Naive thymus-derived CD4-positive, alpha-beta T cell (primary cell): ENCODE results near the gene GLYATL1B. TPM values are rescaled to one million over a fixed set of nuclear protein-coding genes. Genes with fewer than 3 reads are reported as not detected.
A peak's percentile ranks its signal among the peaks of the same experiment; 100 is the strongest.
"Not testable (repeated sequence)": the region's sequence is repeated elsewhere in the genome, so short reads cannot be mapped to it uniquely, and the experiment has no call there.

Source experiments
- ATAC-seq: fragments of 150-1000 bp; cut with Tn5 transposase; 2 replicates; pipeline ENCODE4 v1.10.0; 2021; ENCODE audit warnings: mild to moderate bottlenecking, moderate library complexity
- CTCF ChIA-PET: fragments of 350-600 bp; sonication (Branson Sonifier 250); formaldehyde crosslinking; loops from one replicate; lab custom pipeline; 2021; ENCODE audit warnings: antibody characterized with exemption; lab: Charles Lee
- POLR2A ChIA-PET: fragments of 350-600 bp; sonication (Branson Sonifier 250); formaldehyde crosslinking; loops from one replicate; lab custom pipeline; 2021; ENCODE audit warnings: antibody characterized with exemption, inconsistent platforms; lab: Charles Lee
- DNase-seq, 9 donors: peaks; one replicate each; pipeline versions ENCODE4 v3.0.0 to v3.0.0-alpha.2; 2020 to 2022; ENCODE audit warnings: mixed read lengths in 1 of 9
- H3K27ac ChIP-seq: one replicate; pipeline ENCODE4 v1.7.0; 2013; ENCODE audit warnings: mild to moderate bottlenecking, low read depth, low read length, moderate library complexity
- H3K27me3 ChIP-seq, 2 donors: one replicate each; pipeline ENCODE4 v1.7.0; 2013; ENCODE audit warnings: low read length in 2 of 2, mild to moderate bottlenecking in 2 of 2, moderate library complexity in 2 of 2; ENCODE audit not compliant: control insufficient read depth in 2 of 2, insufficient read depth in 2 of 2
- H3K36me3 ChIP-seq, 3 experiments: 1 replicate in 2 of 3; 2 replicates in 1 of 3; pipeline ENCODE4 v1.7.0; 2013; ENCODE audit warnings: low read length in 3 of 3, mild to moderate bottlenecking in 3 of 3, moderate library complexity in 1 of 3; ENCODE audit not compliant: insufficient read depth in 3 of 3, control insufficient read depth in 2 of 3
- H3K4me1 ChIP-seq, 2 donors: one replicate each; pipeline ENCODE4 v1.7.0; 2013; ENCODE audit warnings: low read length in 2 of 2, mild to moderate bottlenecking in 2 of 2, moderate library complexity in 1 of 2; ENCODE audit not compliant: control insufficient read depth in 2 of 2, insufficient read depth in 2 of 2
- H3K4me3 ChIP-seq: 2 replicates; pipeline ENCODE4 v1.7.0; 2013; ENCODE audit warnings: mild to moderate bottlenecking, low read length
- H3K9me3 ChIP-seq, 3 experiments: 1 replicate in 2 of 3; 2 replicates in 1 of 3; pipeline ENCODE4 v1.7.0; 2013; ENCODE audit warnings: low read length in 3 of 3; ENCODE audit not compliant: control insufficient read depth in 2 of 3
- H3K27ac Mint-ChIP-seq, 9 donors: one replicate each; pipeline ENCODE4 v1.8.0; 2020 to 2022; ENCODE audit warnings: mixed read lengths in 9 of 9, mild to moderate bottlenecking in 8 of 9, moderate library complexity in 5 of 9, inconsistent platforms in 2 of 9
- H3K27me3 Mint-ChIP-seq, 5 donors: one replicate each; pipeline ENCODE4 v1.8.0; 2021 to 2022; ENCODE audit warnings: mixed read lengths in 5 of 5, mild to moderate bottlenecking in 1 of 5
- H3K36me3 Mint-ChIP-seq, 5 donors: one replicate each; pipeline ENCODE4 v1.8.0; 2020 to 2022; ENCODE audit warnings: mixed read lengths in 5 of 5, mild to moderate bottlenecking in 3 of 5, inconsistent platforms in 1 of 5
- H3K4me1 Mint-ChIP-seq, 7 donors: one replicate each; pipeline ENCODE4 v1.8.0; 2020 to 2022; ENCODE audit warnings: mixed read lengths in 7 of 7, mild to moderate bottlenecking in 3 of 7, inconsistent platforms in 1 of 7
- H3K4me3 Mint-ChIP-seq, 10 donors: one replicate each; pipeline ENCODE4 v1.8.0; 2020 to 2022; ENCODE audit warnings: mild to moderate bottlenecking in 10 of 10, mixed read lengths in 10 of 10, moderate library complexity in 6 of 10, inconsistent platforms in 2 of 10
- H3K9me3 Mint-ChIP-seq, 11 donors: one replicate each; pipeline ENCODE4 v1.8.0; 2020 to 2022; ENCODE audit warnings: mixed read lengths in 11 of 11, mild to moderate bottlenecking in 4 of 11, inconsistent platforms in 1 of 11, moderate library complexity in 1 of 11
- intact Hi-C, 2 donors: fragments of 100-400 bp; cut with micrococcal nuclease; formaldehyde crosslinking; loops; one replicate each; pipeline ENCODE4 v1.15.1; 2023
- polyA plus RNA-seq, 2 donors: library from polyadenylated mRNA; unstranded; fragments of 300-500 nt; fragmentation: Illumina TruSeq; gene quantifications; one replicate each; pipeline ENCODE4 v1.2.3, GENCODE V29; 2021
- total RNA-seq, 6 experiments: library from RNA in 5 of 6; stranded (reverse) in 5 of 6; gene quantifications; 1 replicate in 5 of 6; 2 replicates in 1 of 6; pipeline ENCODE4 v1.2.3 and lab custom pipeline; 2021 to 2026

GLYATL1B gene
- total and polyA plus RNA-seq, 7 experiments from 2014 or later = not detected

DNA sequence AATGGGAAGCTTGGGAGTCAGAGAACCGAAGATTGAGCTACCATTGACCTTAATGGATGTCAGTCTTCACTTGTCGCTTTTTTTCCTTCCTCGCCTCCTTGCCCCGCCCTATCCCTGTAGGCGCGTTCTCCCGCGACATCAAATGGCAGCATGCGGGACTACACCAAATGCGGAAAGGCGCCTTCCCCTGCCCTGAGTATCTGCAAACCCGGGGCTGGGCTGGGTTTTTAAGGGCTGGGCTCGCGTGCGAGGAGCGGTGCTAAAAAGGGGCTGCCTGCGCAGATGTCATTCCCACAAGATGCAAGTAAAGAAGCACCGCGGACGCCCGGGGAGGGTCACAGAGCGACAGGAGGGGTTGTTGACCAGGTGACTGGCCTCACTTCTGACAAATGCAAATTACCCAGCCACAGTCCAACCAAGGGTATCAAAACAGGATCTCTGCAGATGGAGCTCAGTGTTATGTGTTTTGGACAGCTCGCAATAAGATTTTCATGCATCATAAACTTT, 16.2 kb downstream of the GLYATL1B start:
- Mint-ChIP-seq H3K4me1 (peaks cover 13 to 43% (median 23%) of the 10 kb centered on the region in 7 donors), H3K9me3 (peaks cover 0 to 1% (median 0%) of the 10 kb centered on the region in 11 donors), H3K27me3 (peaks cover 22 to 64% (median 54%) of the 10 kb centered on the region in 5 donors), H3K27ac (no peak overlapping the region), H3K4me3 (peak overlapping the region; percentile 73 to 85 (median 76)), H3K36me3 (peaks cover 0 to 5% (median 0%) of the 10 kb centered on the region in 5 donors)
- H3K4me3 ChIP-seq = peak overlapping the region; percentile 33
- DNase-seq = peak in 6 of 9 donors; percentile 5 to 59 (median 21)
- POLR2A ChIA-PET = no interaction called here
- peaks cover 6 to 12% of the 10 kb centered on the region in 2 donors for H3K4me1 ChIP-seq
- no peaks in the 10 kb centered on the region for H3K36me3 ChIP-seq
- intact Hi-C loops = loop anchor here (1.0 kb wide), 3 partner anchors 34 to 523 kb away; partner anchors contain the start of gene ZFP91 (in 1 of the 2)
- ATAC-seq = peak; percentile 72
- H3K27ac ChIP-seq = no peak overlapping the region
- peaks cover 0 to 5% of the 10 kb centered on the region in 2 donors for H3K27me3 ChIP-seq
- CTCF ChIA-PET = interaction anchor here (1.2 kb wide), 1 partner anchor 33 kb away, joined by 4 read pairs; no protein-coding TSS in a partner anchor
- H3K9me3 ChIP-seq = no peaks in the 10 kb centered on the region

DNA sequence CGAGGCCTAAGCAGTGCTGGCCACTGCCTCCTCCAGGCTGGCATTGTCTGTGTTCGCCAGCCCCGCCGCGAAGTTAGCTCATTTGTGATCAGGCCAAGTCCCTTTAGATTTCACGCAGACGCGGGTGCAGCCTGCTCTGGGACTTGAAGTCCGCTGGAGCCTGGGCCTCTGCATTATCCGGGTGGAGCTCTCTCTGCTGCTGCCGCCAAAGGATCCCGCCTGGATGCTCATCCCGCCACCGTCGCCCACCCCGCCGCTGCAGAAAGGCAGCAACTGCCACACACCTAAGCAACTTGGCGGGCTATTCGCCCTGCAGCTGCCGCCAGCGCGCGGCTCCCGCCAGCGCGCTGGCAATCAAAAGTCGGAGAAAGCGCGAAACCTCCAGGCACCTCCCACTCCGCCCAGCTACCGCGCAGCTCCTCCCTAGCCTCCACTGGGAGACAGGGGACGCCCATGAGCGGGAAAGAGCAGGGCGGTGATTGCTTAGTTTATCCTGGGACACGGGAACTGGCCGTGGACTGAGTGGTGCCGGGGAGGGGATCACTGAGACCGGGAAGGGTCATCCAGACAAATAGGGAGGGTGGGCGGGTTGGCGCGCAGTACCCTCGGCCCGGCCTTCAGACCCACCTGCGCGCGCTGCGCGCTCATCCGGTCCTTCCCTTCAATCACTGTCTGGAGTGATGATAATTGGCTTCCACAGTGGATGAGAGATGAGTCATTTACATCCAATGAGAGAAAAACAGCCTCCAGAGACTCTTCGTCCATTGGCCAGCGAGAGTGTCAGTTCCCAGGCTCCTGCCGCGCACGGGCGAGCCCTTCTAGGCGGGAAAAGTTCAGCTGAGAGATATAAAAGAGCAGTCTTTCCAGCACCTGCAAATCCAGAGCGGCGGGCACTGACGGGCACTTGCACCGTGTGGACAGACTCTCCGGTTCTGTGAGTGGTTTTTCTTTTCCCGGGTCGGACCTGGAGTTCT, 20.5 kb downstream of the GLYATL1B start, which contains the start of gene FAM111B:
Gene FAM111B, plus strand, starts transcription at position 875 of the 974 bp plus-strand sequence. CDS start 2,389 bp downstream, outside the sequence.
- Histone ChIP-seq H3K4me1 (peaks cover 12% of the 10 kb centered on the region in 2 donors), H3K27ac (no peak within 1 kb of the TSS), H3K27me3 (peaks cover 0 to 5% of the 10 kb centered on the region in 2 donors), H3K36me3 (no peaks in the 10 kb centered on the region), H3K9me3 (no peaks in the 10 kb centered on the region), H3K4me3 (peak within 1 kb of the TSS; percentile 65)
- ChIA-PET CTCF (no interaction called here), POLR2A (no interaction called here)
- intact Hi-C loops = loop anchor here in 1 of 2 donors (1.0 to 2.0 kb wide), 5 partner anchors 16 to 1439 kb away; partner anchors contain the start of gene ZFP91
- DNase-seq = peak; percentile 10 to 76 (median 39)
- Mint-ChIP-seq H3K36me3 (peaks cover 0 to 25% (median 0%) of the 10 kb centered on the region in 5 donors), H3K4me3 (peak within 1 kb of the TSS; percentile 71 to 92 (median 83)), H3K27me3 (peaks cover 0 to 38% (median 34%) of the 10 kb centered on the region in 5 donors), H3K9me3 (peaks cover 0 to 1% (median 0%) of the 10 kb centered on the region in 11 donors), H3K4me1 (peaks cover 13 to 79% (median 26%) of the 10 kb centered on the region in 7 donors), H3K27ac (peak within 1 kb of the TSS in 3 of 9 donors; percentile 13 to 83 (median 49))
- ATAC-seq = peak; percentile 85

DNA sequence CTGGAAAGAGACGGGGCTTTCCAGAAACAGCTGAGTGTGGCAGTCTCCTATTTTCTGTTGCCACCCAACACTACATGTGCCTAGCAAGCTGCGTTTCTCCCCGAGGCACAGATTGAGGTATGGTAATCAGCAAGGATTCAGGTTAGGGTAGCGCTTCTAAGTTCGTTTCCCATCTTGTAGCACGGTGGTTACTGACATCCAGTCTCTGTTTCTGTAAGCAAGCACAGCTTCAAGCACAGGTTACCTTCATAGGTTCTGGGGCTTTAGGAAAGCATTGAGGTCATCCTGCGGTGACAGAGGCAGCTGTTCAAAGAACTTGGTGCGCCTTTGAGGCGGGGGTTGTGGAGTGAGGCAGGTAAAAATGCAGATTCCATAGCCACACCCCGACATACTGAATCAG, 21.6 kb downstream of the GLYATL1B start:
- H3K4me1 ChIP-seq = peaks cover 12% of the 10 kb centered on the region in 2 donors
- H3K27ac ChIP-seq, H3K9me3 Mint-ChIP-seq, H3K27me3 ChIP-seq, H3K9me3 ChIP-seq, H3K36me3 ChIP-seq, POLR2A ChIA-PET: not testable (repeated sequence)
- peak; percentile 42 for ATAC-seq
- Mint-ChIP-seq H3K27ac (peak overlapping the region in 2 of 9 donors; percentile 13 to 83), H3K4me1 (peaks cover 13 to 74% (median 24%) of the 10 kb centered on the region in 7 donors), H3K36me3 (peaks cover 0 to 30% (median 0%) of the 10 kb centered on the region in 5 donors), H3K27me3 (peaks cover 0 to 31% (median 27%) of the 10 kb centered on the region in 5 donors), H3K4me3 (peak overlapping the region; percentile 71 to 92 (median 83))
- DNase-seq = peak in 7 of 9 donors; percentile 2 to 27 (median 11)
- peak overlapping the region; percentile 65 for H3K4me3 ChIP-seq
- CTCF ChIA-PET = interaction anchor here (0.8 kb wide), 1 partner anchor 11 kb away, joined by 4 read pairs; no protein-coding TSS in a partner anchor
- intact Hi-C loops = loop anchor here in 1 of 2 donors (1.0 to 2.0 kb wide), 4 partner anchors 15 to 1440 kb away; partner anchors contain the start of gene ZFP91

DNA sequence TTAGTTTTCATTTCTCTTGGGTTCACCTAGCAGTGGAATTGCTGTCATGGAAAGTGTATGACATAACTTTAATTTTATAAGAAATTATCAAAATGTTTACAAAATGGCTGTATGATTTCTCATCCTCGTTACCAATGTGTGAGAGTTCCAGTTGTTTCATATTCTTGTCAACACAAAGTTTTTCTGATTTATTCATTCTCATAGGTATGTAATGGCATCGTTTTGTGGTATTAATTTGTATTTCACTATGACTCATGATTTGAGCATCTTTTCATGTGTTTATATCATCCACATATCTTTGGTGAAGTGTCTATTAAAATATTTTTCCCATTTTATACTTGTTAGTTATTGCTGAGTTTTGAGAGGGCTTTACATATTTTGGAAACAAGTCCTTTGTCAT, 26.4 kb downstream of the GLYATL1B start:
- CTCF ChIA-PET = no interaction called here
- ATAC-seq = no peak
- peaks cover 0 to 72% (median 0%) of the 10 kb centered on the region in 5 donors for H3K36me3 Mint-ChIP-seq
- Histone ChIP-seq H3K36me3 (no peaks in the 10 kb centered on the region), H3K4me1 (peaks cover 0 to 6% of the 10 kb centered on the region in 2 donors), H3K27ac (no peak overlapping the region), H3K4me3 (no peak overlapping the region), H3K27me3 (no peaks in the 10 kb centered on the region), H3K9me3 (no peaks in the 10 kb centered on the region)
- no peak for DNase-seq
- intact Hi-C loops = no loop called here
- H3K9me3 Mint-ChIP-seq = peaks cover 0 to 13% (median 3%) of the 10 kb centered on the region in 11 donors
- no peak overlapping the region for H3K27ac Mint-ChIP-seq
- no peak overlapping the region for H3K4me3 Mint-ChIP-seq
- peaks cover 0 to under 1% (median 0%) of the 10 kb centered on the region in 5 donors for H3K27me3 Mint-ChIP-seq
- H3K4me1 Mint-ChIP-seq = peaks cover 0 to 64% (median 4%) of the 10 kb centered on the region in 7 donors
- POLR2A ChIA-PET = no interaction called here

DNA sequence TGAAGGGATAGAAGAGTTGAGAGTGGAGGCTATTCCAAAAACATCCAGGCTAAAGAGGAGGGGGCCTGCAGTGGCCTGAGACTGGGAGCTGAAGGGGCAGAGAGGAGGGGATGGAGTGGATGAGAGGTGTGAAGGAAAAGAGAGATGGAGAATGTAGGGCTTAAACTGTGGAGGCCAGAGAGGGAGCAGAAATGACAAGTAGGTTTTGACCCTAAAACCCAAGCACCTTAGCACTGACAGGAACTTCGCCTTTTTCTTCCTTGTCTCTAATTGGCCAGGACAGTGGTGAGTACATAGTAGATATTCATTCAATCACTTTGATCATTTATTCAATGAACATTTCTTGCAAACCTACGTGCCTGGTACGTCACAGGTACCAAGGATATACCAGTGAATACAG, 28.2 kb downstream of the GLYATL1B start:
- Mint-ChIP-seq H3K36me3 (peaks cover 0 to 82% (median 0%) of the 10 kb centered on the region in 5 donors), H3K4me1 (peaks cover 0 to 45% (median 0%) of the 10 kb centered on the region in 7 donors), H3K27ac (no peak overlapping the region), H3K27me3 (peaks cover 0 to 3% (median 0%) of the 10 kb centered on the region in 5 donors), H3K4me3 (no peak overlapping the region), H3K9me3 (peaks cover 0 to 30% (median 14%) of the 10 kb centered on the region in 11 donors)
- ChIA-PET POLR2A (no interaction called here), CTCF (interaction anchor here (0.7 kb wide), 1 partner anchor 15 kb away, joined by 3 read pairs; no protein-coding TSS in a partner anchor)
- no peak overlapping the region for H3K4me3 ChIP-seq
- no peaks in the 10 kb centered on the region for H3K27me3 ChIP-seq
- H3K4me1 ChIP-seq = no peaks in the 10 kb centered on the region
- ATAC-seq (no peak), DNase-seq (no peak)
- intact Hi-C loops = no loop called here
- H3K36me3 ChIP-seq = no peaks in the 10 kb centered on the region
- peaks cover 0 to 11% (median 0%) of the 10 kb centered on the region in 3 experiments for H3K9me3 ChIP-seq
- no peak overlapping the region for H3K27ac ChIP-seq

DNA sequence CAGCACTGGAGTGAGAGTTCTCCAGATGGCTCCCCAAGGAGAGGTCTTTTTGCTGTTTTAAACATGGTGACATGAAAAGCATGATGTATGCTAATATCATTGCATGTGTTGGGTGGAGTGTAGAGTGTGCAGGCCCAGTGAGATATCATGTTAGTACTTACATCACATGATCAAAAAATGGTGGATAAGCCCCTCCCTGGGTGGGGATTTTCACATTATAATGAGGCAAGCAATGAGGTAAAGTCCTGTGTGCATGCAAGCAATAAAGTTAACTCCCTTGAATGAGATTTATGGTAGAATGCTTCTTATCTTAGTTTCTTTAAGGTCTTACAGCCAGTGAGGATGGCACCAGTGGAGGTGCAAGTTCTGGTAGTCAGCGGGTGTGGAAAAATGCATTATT, 29.4 kb downstream of the GLYATL1B start:
- ChIA-PET POLR2A (no interaction called here), CTCF (no interaction called here)
- Mint-ChIP-seq H3K4me1 (peaks cover 0 to 38% (median 0%) of the 10 kb centered on the region in 7 donors), H3K27ac (no peak overlapping the region), H3K9me3 (peaks cover 0 to 32% (median 14%) of the 10 kb centered on the region in 11 donors), H3K27me3 (peaks cover 0 to 3% (median 0%) of the 10 kb centered on the region in 5 donors), H3K36me3 (peaks cover 0 to 81% (median 0%) of the 10 kb centered on the region in 5 donors), H3K4me3 (no peak overlapping the region)
- H3K27me3 ChIP-seq = no peaks in the 10 kb centered on the region
- no peak for DNase-seq
- H3K4me3 ChIP-seq = no peak overlapping the region
- no peaks in the 10 kb centered on the region for H3K4me1 ChIP-seq
- ATAC-seq = no peak
- intact Hi-C loops = no loop called here
- H3K36me3 ChIP-seq = no peaks in the 10 kb centered on the region
- H3K27ac ChIP-seq = no peak overlapping the region
- H3K9me3 ChIP-seq = peaks cover 0 to 11% (median 0%) of the 10 kb centered on the region in 3 experiments
